D721Med (cell line): ENCODE data around the gene CPNE5.

Experiments used
- DNase-seq: peaks from one replicate; pipeline ENCODE4 v3.0.0; 2011; ENCODE audit warnings: low spot score; ENCODE audit not compliant: insufficient read length
- FAIRE-seq: peaks from 2 replicates; lab custom pipeline; 2011; peaks lifted over from hg19 to GRCh38; lab: Jason Lieb, UNC
- CTCF ChIP-seq: IDR thresholded peaks from 2 replicates; pipeline ENCODE4 v1.5.1; 2012; ENCODE audit warnings: mild to moderate bottlenecking, control low read depth; ENCODE audit not compliant: insufficient read depth; ENCODE audit errors: missing control alignments

The CPNE5 gene

DNA sequence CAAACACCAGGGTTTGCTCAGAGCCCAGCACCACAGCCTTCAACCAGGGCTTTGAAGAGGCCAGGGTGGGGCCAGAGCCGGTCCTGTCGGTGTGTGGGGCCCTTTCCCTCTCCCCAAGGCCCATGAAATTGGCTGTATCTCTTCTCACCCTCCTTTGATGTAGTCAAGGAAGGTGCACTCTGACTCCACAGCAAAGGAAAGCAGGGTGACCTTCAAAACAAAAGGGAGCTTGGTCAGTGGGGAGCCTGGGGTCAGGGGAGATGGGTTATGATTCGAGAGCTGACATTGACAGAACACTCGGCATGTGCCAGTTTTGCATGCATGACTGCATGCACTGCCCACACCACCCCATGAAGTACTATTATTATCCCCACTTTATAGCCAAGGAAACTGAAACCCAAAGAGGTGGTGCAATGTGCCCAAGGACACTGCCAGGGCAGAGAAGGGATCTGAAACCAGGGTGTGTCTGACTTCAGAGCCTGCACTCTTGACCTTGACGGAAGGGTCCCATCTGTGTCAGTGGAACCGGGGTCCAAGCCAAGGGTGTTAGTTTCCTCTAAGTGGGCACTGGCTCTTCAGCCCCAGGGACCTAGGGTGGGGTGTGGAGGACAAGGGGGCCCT, 86.2 kb downstream of the CPNE5 start:
- no peak for TF ChIP-seq CTCF
- no peak for DNase-seq
- no peak for FAIRE-seq

GRCh38 chr6:36752187-36752885, 86.9 kb downstream of the CPNE5 start:
- FAIRE-seq (no peak), DNase-seq (no peak)
- TF ChIP-seq CTCF: no peak

DNA sequence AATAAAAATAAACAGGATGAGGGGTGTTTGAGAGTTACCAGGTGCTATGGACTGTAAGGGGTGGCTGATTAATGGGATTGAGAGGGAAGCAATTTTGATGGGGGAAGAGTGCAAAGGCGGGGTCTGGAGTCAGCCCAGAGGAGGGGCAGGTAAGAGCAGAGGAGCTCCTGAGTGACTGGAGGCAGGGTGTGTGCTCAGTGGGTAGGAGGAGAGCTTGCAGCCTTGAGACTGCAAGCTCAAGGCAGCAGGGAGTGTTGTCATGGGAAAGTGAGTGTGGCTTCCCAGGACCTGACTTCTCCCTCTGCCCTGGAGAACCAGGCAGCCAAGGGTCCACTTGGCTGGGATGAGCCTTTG, 87.4 kb downstream of the CPNE5 start:
- TF ChIP-seq CTCF: no peak
- FAIRE-seq (no peak), DNase-seq (no peak)

GRCh38 chr6:36751091-36751490, 88.2 kb downstream of the CPNE5 start:
- no peak for FAIRE-seq

GRCh38 chr6:36749829-36750489, 89.3 kb downstream of the CPNE5 start:
- TF ChIP-seq CTCF: no peak
- DNase-seq (no peak), FAIRE-seq (no peak)

More at GRCh38 chr6:36751091-36751490, 88.2 kb downstream of the CPNE5 start:
- no peak for DNase-seq
- TF ChIP-seq CTCF: no peak

DNA sequence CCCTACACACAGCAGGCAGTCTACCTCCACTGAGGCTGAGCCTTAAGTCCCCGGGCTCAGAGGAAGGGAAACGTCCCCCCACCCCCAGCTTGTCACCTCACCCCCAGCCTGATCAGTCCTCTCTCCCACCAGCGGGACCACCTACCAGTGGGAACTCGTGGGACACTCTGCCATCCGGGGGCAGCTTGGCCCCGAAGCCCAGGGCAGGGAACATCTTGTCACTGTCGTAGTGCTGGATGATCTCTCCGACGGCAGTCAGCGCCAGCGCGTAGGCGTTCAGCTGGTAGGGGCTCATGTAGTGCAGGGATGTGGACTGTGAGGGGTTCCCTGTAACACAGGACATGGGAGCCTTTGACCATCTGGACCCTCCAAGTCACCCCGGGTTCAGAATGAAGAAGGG, 93.0 kb downstream of the CPNE5 start:
- no peak for TF ChIP-seq CTCF
- DNase-seq: no peak
- no peak for FAIRE-seq

DNA sequence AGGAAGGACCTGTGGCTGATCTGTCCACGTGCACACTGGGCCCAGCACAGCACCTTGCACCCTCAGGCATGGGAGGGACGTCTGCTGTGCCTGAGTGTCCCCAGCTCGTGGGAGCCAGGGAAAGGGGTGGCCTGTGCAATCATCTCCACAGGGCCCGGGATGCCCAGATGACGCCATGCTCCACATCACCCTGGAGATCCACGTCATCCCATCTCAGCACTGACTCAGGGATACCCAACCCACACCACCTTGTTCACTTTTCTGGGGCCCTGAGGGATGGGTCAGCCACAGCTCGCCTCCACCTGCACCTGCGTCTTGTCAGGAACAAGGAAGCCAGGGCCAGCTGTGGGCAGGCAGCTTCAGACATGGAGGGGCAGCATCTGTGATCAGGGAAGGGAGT, 93.4 kb downstream of the CPNE5 start:
- FAIRE-seq (no peak), DNase-seq (no peak)
- no peak for TF ChIP-seq CTCF
